ENCODE data around the gene NXPE2.

The NXPE2 gene

GRCh38 chr11:114746013-114746412 is 67.7 kb downstream of the NXPE2 start:
- no peak for DNase-seq

All from NCI-H1105 treated with DMSO at 0.1 percent for 48 hours (cell line).